DOHH2 (cell line): ENCODE results near the gene GMFB.

ENCODE experiments used
- H3F3A ChIP-seq: fragments of 200-600 bp; sonication (generic), shearing (Covaris generic); 2 replicates; pipeline ENCODE4 v1.6.0; 2016; ENCODE audit warnings: antibody characterized with exemption, mild to moderate bottlenecking; ENCODE audit not compliant: control insufficient read depth, insufficient read depth
- H3K27ac ChIP-seq: fragments of 200-600 bp; sonication (generic); 2 replicates; pipeline ENCODE4 v1.5.1; 2014; ENCODE audit warnings: low read depth, mild to moderate bottlenecking, low read length, moderate library complexity
- H3K27me3 ChIP-seq: fragments of 200-600 bp; sonication (generic); 2 replicates; pipeline ENCODE4 v1.6.1; 2014; ENCODE audit warnings: mild to moderate bottlenecking, low read length, mixed read lengths; ENCODE audit not compliant: control insufficient read depth
- H3K36me3 ChIP-seq: fragments of 200-600 bp; sonication (generic); 2 replicates; pipeline ENCODE4 v1.6.1; 2014; ENCODE audit warnings: mild to moderate bottlenecking, low read length, moderate library complexity, mixed read lengths; ENCODE audit not compliant: control insufficient read depth
- H3K4me1 ChIP-seq: fragments of 200-600 bp; sonication (generic); 2 replicates; pipeline ENCODE4 v1.6.1; 2014; ENCODE audit warnings: mild to moderate bottlenecking, low read length, mixed read lengths; ENCODE audit not compliant: control insufficient read depth
- H3K4me2 ChIP-seq: fragments of 200-600 bp; sonication (generic); 2 replicates; pipeline ENCODE4 v1.6.0; 2014; ENCODE audit warnings: mild to moderate bottlenecking, low read length, moderate library complexity
- H3K4me3 ChIP-seq: fragments of 200-600 bp; sonication (generic); 2 replicates; pipeline ENCODE4 v1.5.1; 2014; ENCODE audit warnings: mild to moderate bottlenecking, low read length, mixed read lengths
- H3K79me2 ChIP-seq: fragments of 200-600 bp; sonication (generic); 2 replicates; pipeline ENCODE4 v1.6.1; 2014; ENCODE audit warnings: mild to moderate bottlenecking, low read length, mixed read lengths; ENCODE audit not compliant: control insufficient read depth
- H3K9me2 ChIP-seq: fragments of 200-600 bp; sonication (generic); replicated peaks from 2 replicates; pipeline ENCODE4 v1.6.1; 2014; ENCODE audit warnings: mild to moderate bottlenecking, low read length, mixed read lengths; ENCODE audit not compliant: control insufficient read depth
- H3K9me3 ChIP-seq: fragments of 200-600 bp; sonication (generic); 2 replicates; pipeline ENCODE4 v1.6.1; 2014; ENCODE audit warnings: antibody characterized with exemption, low read length, mixed read lengths; ENCODE audit not compliant: control insufficient read depth, insufficient read depth
- H4K20me1 ChIP-seq: fragments of 200-600 bp; sonication (generic); 2 replicates; pipeline ENCODE4 v1.6.0; 2014; ENCODE audit warnings: low read depth, mild to moderate bottlenecking, antibody characterized with exemption, low read length, moderate library complexity; ENCODE audit not compliant: control insufficient read depth, insufficient read depth
- CTCF ChIP-seq: fragments of 200-600 bp; sonication (generic); IDR thresholded peaks from one replicate; pipeline ENCODE4 v1.5.1; 2014; ENCODE audit warnings: antibody characterized with exemption, mild to moderate bottlenecking, low read depth, low read length; ENCODE audit not compliant: poor library complexity, severe bottlenecking
- EZH2phosphoT487 ChIP-seq: fragments of 200-600 bp; sonication (generic); IDR thresholded peaks from 2 replicates; pipeline ENCODE4 v1.6.1; 2017; ENCODE audit warnings: borderline replicate concordance, mild to moderate bottlenecking, antibody characterized with exemption, low read length, moderate library complexity, mixed read lengths

GMFB gene

DNA sequence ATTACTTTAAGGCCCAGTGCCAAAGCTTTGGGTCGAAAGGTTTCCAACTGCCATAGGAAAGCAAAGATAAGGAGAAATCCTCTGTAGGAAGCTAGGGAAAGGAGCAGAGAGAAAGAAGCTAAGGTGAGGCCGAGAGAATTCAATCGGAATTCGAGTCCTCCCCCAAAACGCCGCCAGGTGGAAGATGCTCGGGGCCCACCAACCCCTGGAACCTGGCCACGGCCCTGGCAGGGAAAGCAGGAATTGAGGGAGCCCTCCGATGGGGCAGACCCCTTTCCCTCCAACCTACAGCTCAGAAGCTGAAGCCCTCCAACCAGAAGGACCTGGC is 498 bp downstream of the GMFB start:
- peaks cover 55% of the 10 kb centered on the region for H3K4me1 ChIP-seq
- TF ChIP-seq CTCF: no peak
- no peak for TF ChIP-seq EZH2phosphoT487
- H4K20me1 ChIP-seq: no peaks in the 10 kb centered on the region
- peak overlapping the region; percentile 98 for H3K4me3 ChIP-seq
- no peaks in the 10 kb centered on the region for H3K9me3 ChIP-seq
- peak overlapping the region; percentile 69 for H3K27ac ChIP-seq
- peaks cover 68% of the 10 kb centered on the region for H3K79me2 ChIP-seq
- peaks cover 16% of the 10 kb centered on the region for H3K36me3 ChIP-seq
- H3K9me2 ChIP-seq: no peaks in the 10 kb centered on the region
- H3K4me2 ChIP-seq: peak overlapping the region; percentile 88
- H3K27me3 ChIP-seq: no peaks in the 10 kb centered on the region
- H3F3A ChIP-seq: peaks cover 24% of the 10 kb centered on the region

GRCh38 chr14:54487771-54488170 is 1.0 kb downstream of the GMFB start:
- TF ChIP-seq EZH2phosphoT487 (no peak), CTCF (no peak)
- peaks cover 21% of the 10 kb centered on the region for H3K36me3 ChIP-seq
- no peaks in the 10 kb centered on the region for H3K9me3 ChIP-seq
- H4K20me1 ChIP-seq: no peaks in the 10 kb centered on the region
- H3K4me1 ChIP-seq: peaks cover 60% of the 10 kb centered on the region
- peak overlapping the region; percentile 98 for H3K4me3 ChIP-seq
- H3F3A ChIP-seq: peaks cover 29% of the 10 kb centered on the region
- peak overlapping the region; percentile 88 for H3K4me2 ChIP-seq
- H3K27me3 ChIP-seq: no peaks in the 10 kb centered on the region
- no peaks in the 10 kb centered on the region for H3K9me2 ChIP-seq
- peaks cover 73% of the 10 kb centered on the region for H3K79me2 ChIP-seq
- H3K27ac ChIP-seq: peak overlapping the region; percentile 69

- Histone ChIP-seq H3F3A (peaks cover 31% of the 10 kb centered on the region), H3K9me3 (no peaks in the 10 kb centered on the region), H3K79me2 (peaks cover 84% of the 10 kb centered on the region), H3K4me2 (peak overlapping the region; percentile 56), H3K4me1 (peaks cover 71% of the 10 kb centered on the region), H3K9me2 (no peaks in the 10 kb centered on the region), H4K20me1 (no peaks in the 10 kb centered on the region), H3K27ac (peak overlapping the region; percentile 45), H3K4me3 (peak overlapping the region; percentile 77), H3K27me3 (no peaks in the 10 kb centered on the region), H3K36me3 (peaks cover 32% of the 10 kb centered on the region)
- no peak for TF ChIP-seq EZH2phosphoT487
- no peak for TF ChIP-seq CTCF
Observed at GRCh38 chr14:54486685-54487084, 2.1 kb downstream of the GMFB start.

- Histone ChIP-seq H3K27ac (peak overlapping the region; percentile 96), H3K4me2 (peak overlapping the region; percentile 92)
Observed at GRCh38 chr14:54483846-54484245, 4.9 kb downstream of the GMFB start.

More at GRCh38 chr14:54483846-54484245, 4.9 kb downstream of the GMFB start:
- H3K4me3 ChIP-seq: peak overlapping the region; percentile 77
- H3K27me3 ChIP-seq: no peaks in the 10 kb centered on the region
- H3F3A ChIP-seq: peaks cover 30% of the 10 kb centered on the region
- H3K36me3 ChIP-seq: peaks cover 57% of the 10 kb centered on the region
- H3K9me3 ChIP-seq: no peaks in the 10 kb centered on the region
- H4K20me1 ChIP-seq: no peaks in the 10 kb centered on the region
- peaks cover 77% of the 10 kb centered on the region for H3K4me1 ChIP-seq
- no peaks in the 10 kb centered on the region for H3K9me2 ChIP-seq
- TF ChIP-seq CTCF: no peak
- TF ChIP-seq EZH2phosphoT487: no peak
- H3K79me2 ChIP-seq: peaks cover 82% of the 10 kb centered on the region
